LNCaP clone FGC (cell line): ENCODE data around the gene BRD4.
A peak's percentile ranks its signal among the peaks of the same experiment; 100 is the strongest.

ENCODE experiments used
- DNase-seq: peaks from one replicate; pipeline ENCODE4 v3.0.0-alpha.2; 2011; ENCODE audit warnings: low read depth
- H3K4me3 ChIP-seq: 2 replicates; pipeline ENCODE4 v1.5.1; 2011; ENCODE audit warnings: mild to moderate bottlenecking, low read depth, low read length, control low read depth
- CTCF ChIP-seq: IDR thresholded peaks from 2 replicates; pipeline ENCODE4 v1.5.1; 2012; ENCODE audit warnings: mild to moderate bottlenecking; ENCODE audit not compliant: control insufficient read depth, insufficient read depth; ENCODE audit errors: extremely low read depth

BRD4 gene

GRCh38 chr19:15223649-15224361 lies 108.5 kb downstream of the BRD4 start:
- no peak for TF ChIP-seq CTCF
- H3K4me3 ChIP-seq, result peak overlapping the region; percentile 47
- no peak for DNase-seq

GRCh38 chr19:15222738-15223648 lies 109.3 kb downstream of the BRD4 start:
- peak overlapping the region; percentile 47 for H3K4me3 ChIP-seq
- TF ChIP-seq CTCF, result no peak
- peak; percentile 63 for DNase-seq

- no peak for DNase-seq
- H3K4me3 ChIP-seq, result no peak overlapping the region
- no peak for TF ChIP-seq CTCF
Observed at GRCh38 chr19:15220833-15221232, 111.5 kb downstream of the BRD4 start.

GRCh38 chr19:15218501-15218900 lies 113.8 kb downstream of the BRD4 start:
- no peak for TF ChIP-seq CTCF
- DNase-seq, result no peak
- no peak overlapping the region for H3K4me3 ChIP-seq

- no peak for TF ChIP-seq CTCF
- DNase-seq, result no peak
- no peak overlapping the region for H3K4me3 ChIP-seq
Observed at GRCh38 chr19:15216363-15216762, 116.0 kb downstream of the BRD4 start.

GRCh38 chr19:15213715-15214381 lies 118.5 kb downstream of the BRD4 start:
- H3K4me3 ChIP-seq, result no peak overlapping the region
- TF ChIP-seq CTCF, result no peak
- DNase-seq, result no peak
